GM12878 (cell line): ENCODE measurements around the gene TMPRSS11B. TPM values are rescaled to one million over a fixed set of nuclear protein-coding genes. Genes with fewer than 3 reads are reported as not detected.

Experiments
- ATAC-seq: fragments of 200-7000 bp; cut with Tn5 transposase; 3 replicates; pipeline ENCODE4 v1.9.1; 2020; ENCODE audit warnings: mild to moderate bottlenecking, moderate library complexity
- BruUV-seq: library from RNA; stranded (reverse); fragments of 400-500 nt; replicated peaks from 2 replicates; lab custom pipeline; 2021; lab: Mats Ljungman, UMichigan
- CTCF ChIA-PET: fragments of 300-600 bp; sonication (Branson Sonifier 250); formaldehyde crosslinking; extraction: SDS; loops from one replicate; lab custom pipeline; 2021; ENCODE audit warnings: inconsistent platforms; lab: Yijun Ruan, JAX
- POLR2A ChIA-PET: fragments of 350-600 bp; formaldehyde crosslinking; extraction: SDS; loops from one replicate; lab custom pipeline; 2021; ENCODE audit warnings: inconsistent platforms; lab: Charles Lee
- RAD21 ChIA-PET: fragments of 300-600 bp; sonication (Branson Sonifier 250); formaldehyde crosslinking; loops from one replicate; lab custom pipeline; 2023; ENCODE audit warnings: antibody characterized with exemption; ENCODE audit not compliant: unreplicated experiment; lab: Charles Lee
- SMC1A ChIA-PET: fragments of 300-600 bp; sonication (Branson Sonifier 250); formaldehyde crosslinking; loops from one replicate; lab custom pipeline; 2023; ENCODE audit not compliant: unreplicated experiment, uncharacterized antibody; lab: Charles Lee
- DNase-seq: peaks from one replicate; pipeline ENCODE4 v3.0.0-alpha.2; 2011; ENCODE audit warnings: low read depth, low spot score
- FAIRE-seq: peaks from 3 replicates; lab custom pipeline; 2011; peaks lifted over from hg19 to GRCh38; lab: Jason Lieb, UNC
- H2AFZ ChIP-seq: 2 replicates; pipeline ENCODE4 v1.6.0; 2011; ENCODE audit warnings: low read depth, low read length, control low read depth; ENCODE audit not compliant: control insufficient read depth
- H3K27ac ChIP-seq: 2 replicates; pipeline ENCODE4 v1.5.1; 2011; ENCODE audit warnings: control low read depth; ENCODE audit not compliant: control insufficient read depth, insufficient read depth
- H3K27me3 ChIP-seq, 2 experiments: replicated peaks in 1 of 2; 2 replicates each; pipeline versions ENCODE4 v1.6.0 to v1.6.1; 2011; ENCODE audit warnings: low read length in 1 of 2; ENCODE audit not compliant: control insufficient read depth in 2 of 2, insufficient read depth in 2 of 2
- H3K36me3 ChIP-seq, 2 experiments: 2 replicates each; pipeline ENCODE4 v1.5.1; 2011; ENCODE audit warnings: low read length in 1 of 2; ENCODE audit not compliant: control insufficient read depth in 2 of 2, insufficient read depth in 2 of 2
- H3K4me1 ChIP-seq: 2 replicates; pipeline ENCODE4 v1.6.1; 2011; ENCODE audit warnings: mild to moderate bottlenecking, low read length, moderate library complexity, mixed read lengths; ENCODE audit not compliant: control insufficient read depth, insufficient read depth
- H3K4me2 ChIP-seq: 2 replicates; pipeline ENCODE4 v1.6.0; 2011; ENCODE audit warnings: control low read depth; ENCODE audit not compliant: control insufficient read depth, insufficient read depth
- H3K4me3 ChIP-seq: fragments of 200-600 bp; sonication (generic); 2 replicates; pipeline ENCODE4 v1.5.1; 2016
- H3K79me2 ChIP-seq: 2 replicates; pipeline ENCODE4 v1.6.0; 2011; ENCODE audit warnings: low read length; ENCODE audit not compliant: control insufficient read depth, insufficient read depth
- H3K9ac ChIP-seq: 2 replicates; pipeline ENCODE4 v1.8.0; 2011; ENCODE audit warnings: low read length, control low read depth, mixed read lengths; ENCODE audit not compliant: control insufficient read depth, insufficient read depth
- H3K9me3 ChIP-seq: replicated peaks from 3 replicates; pipeline ENCODE4 v1.5.1; 2011; ENCODE audit warnings: mild to moderate bottlenecking, low read length; ENCODE audit not compliant: control insufficient read depth, insufficient read depth
- H4K20me1 ChIP-seq: 2 replicates; pipeline ENCODE4 v1.6.0; 2011; ENCODE audit not compliant: control insufficient read depth, insufficient read depth
- ASH2L ChIP-seq: fragments of 300-600, 200-600 bp; sonication (generic); IDR thresholded peaks from 2 replicates; pipeline ENCODE4 v1.6.1; 2017; ENCODE audit warnings: low read depth, mild to moderate bottlenecking, borderline replicate concordance
- BACH1 ChIP-seq: fragments of 450-650 bp; IDR thresholded peaks from 2 replicates; pipeline ENCODE4 v1.6.1; 2017; ENCODE audit warnings: mild to moderate bottlenecking, borderline replicate concordance
- CBFB ChIP-seq: IDR thresholded peaks from 2 replicates; pipeline ENCODE4 v1.6.1; 2016; ENCODE audit warnings: antibody characterized with exemption, low read depth
- CHD4 ChIP-seq: fragments of 200-600 bp; sonication (generic); IDR thresholded peaks from 2 replicates; pipeline ENCODE4 v1.6.1; 2016; ENCODE audit warnings: mild to moderate bottlenecking
- FOXM1 ChIP-seq: IDR thresholded peaks from 2 replicates; pipeline ENCODE4 v1.6.1; 2012; ENCODE audit warnings: low read depth, mild to moderate bottlenecking, inconsistent platforms, low read length, moderate library complexity
- HCFC1 ChIP-seq: fragments of 150-350 bp; IDR thresholded peaks from 2 replicates; pipeline ENCODE4 v1.6.1; 2014; ENCODE audit warnings: low read length
- IKZF1 ChIP-seq: fragments of 450-650 bp; conservative IDR thresholded peaks from 2 replicates; pipeline ENCODE4 v1.6.1; 2017; ENCODE audit warnings: antibody characterized with exemption, mild to moderate bottlenecking
- IKZF2 ChIP-seq, 2 experiments: fragments of 450-650 bp; IDR thresholded peaks; 2 replicates each; pipeline ENCODE4 v1.6.1; 2017; ENCODE audit warnings: mild to moderate bottlenecking in 2 of 2, moderate library complexity in 2 of 2
- JUND ChIP-seq: IDR thresholded peaks from 2 replicates; pipeline ENCODE4 v1.6.1; 2012; ENCODE audit warnings: low read depth, mild to moderate bottlenecking, low read length, improper control_type of control experiment, moderate library complexity
- NFYB ChIP-seq: IDR thresholded peaks from 2 replicates; pipeline ENCODE4 v1.6.1; 2011; ENCODE audit warnings: low read depth, mild to moderate bottlenecking, low read length, improper control_type of control experiment, moderate library complexity; ENCODE audit not compliant: insufficient read depth
- RAD21 ChIP-seq: IDR thresholded peaks from 2 replicates; pipeline ENCODE4 v1.6.1; 2011; ENCODE audit warnings: mild to moderate bottlenecking, low read depth, low read length, moderate library complexity; ENCODE audit not compliant: insufficient read depth
- RELA ChIP-seq: fragments of 450-650 bp; IDR thresholded peaks from 2 replicates; pipeline ENCODE4 v1.8.0; 2014; ENCODE audit warnings: borderline replicate concordance; ENCODE audit not compliant: partially characterized antibody
- TBL1XR1 ChIP-seq: IDR thresholded peaks from 2 replicates; pipeline ENCODE4 v1.6.1; 2012; ENCODE audit warnings: low read depth, low read length, improper control_type of control experiment
- YBX1 ChIP-seq: fragments of 450-650 bp; IDR thresholded peaks from 2 replicates; pipeline ENCODE4 v1.6.1; 2016; ENCODE audit warnings: antibody characterized with exemption
- WGBS: methylation state at CpG from one replicate; pipeline ENCODE4 v1.1.6; 2016; ENCODE audit warnings: low lambda C conversion rate; ENCODE audit not compliant: insufficient replicate concordance, insufficient coverage; ENCODE audit errors: missing lambda C conversion rate; 5-methylcytosine and 5-hydroxymethylcytosine counted together
- in situ Hi-C: fragments of 300-500 bp; cut with MboI; formaldehyde crosslinking; loops from 9 replicates; pipeline ENCODE4 v1.14.3; 2018; ENCODE audit warnings: mixed read lengths
- intact Hi-C: fragments of 100-400 bp; cut with micrococcal nuclease; formaldehyde crosslinking; loops from one replicate; pipeline ENCODE4 v1.14.2; 2022; ENCODE audit not compliant: unreplicated experiment
- polyA plus RNA-seq, 11 experiments: library from polyadenylated mRNA; depleted of rRNA in 4 of 11; unstranded in 6 of 11; stranded (reverse) in 5 of 11; fragments of >200 nt; fragmentation: Nextera tagmentation in 4 of 11; fragmentation: Illumina TruSeq in 1 of 11; extraction: Ambion mirVana in 4 of 11; extraction: Trizol in 1 of 11; gene quantifications; 1 replicate in 1 of 11; 2 replicates in 10 of 11; pipeline versions ENCODE4 v1.2.1 to v1.2.3, GENCODE V29; 2011 to 2016; ENCODE audit warnings: inconsistent platforms in 2 of 11, missing spikeins in 2 of 11, low read depth in 1 of 11
- total RNA-seq, 4 experiments: library from RNA; depleted of rRNA in 3 of 4; stranded (reverse); fragments of >200 nt in 3 of 4; fragmentation: Illumina TruSeq in 1 of 4; extraction: Trizol in 1 of 4; gene quantifications; 2 replicates each; pipeline versions ENCODE4 v1.2.1 to v1.2.3, GENCODE V29; 2013 to 2021
- TF ChIP-seq, protein P1 (sequence below): fragments of 150-350 bp; IDR thresholded peaks from 2 replicates; pipeline ENCODE4 v1.6.1; 2014; ENCODE audit warnings: mild to moderate bottlenecking, low read depth, low read length
- TF ChIP-seq, protein P2 (sequence below): IDR thresholded peaks from 2 replicates; pipeline ENCODE4 v1.6.1; 2012; ENCODE audit warnings: mild to moderate bottlenecking, low read depth, low read length
- TF ChIP-seq, protein P3 (sequence below): fragments of 450-650 bp; formaldehyde crosslinking; IDR thresholded peaks from 2 replicates; pipeline ENCODE4 v1.5.0; 2022; ENCODE audit warnings: mild to moderate bottlenecking, missing genetic modification characterization

TMPRSS11B gene
- total and polyA plus RNA-seq, 10 of the 15 experiments (the other 5 are each of a cell fraction or from before 2014, with no cell fraction given), result not detected

DNA sequence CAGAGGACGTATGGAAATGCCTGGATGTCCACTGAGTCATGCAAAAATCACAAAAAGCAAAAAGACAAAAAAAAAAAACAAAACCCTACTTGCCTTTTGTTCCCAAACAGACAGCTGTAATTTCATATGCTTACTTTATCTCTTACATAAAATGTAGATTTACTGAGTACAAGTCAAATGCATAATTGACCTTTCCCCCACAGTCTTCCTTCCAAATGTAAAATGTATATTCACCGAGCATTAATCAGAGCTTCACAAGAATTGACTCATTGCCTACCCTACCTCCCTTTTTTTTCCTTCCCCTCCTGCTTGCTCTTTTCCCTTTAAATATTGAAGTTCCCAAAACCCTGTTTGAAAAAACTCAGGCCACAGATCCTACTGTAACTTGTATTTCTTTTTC lies 32.5 kb upstream of the TMPRSS11B start:
- no peaks in the 10 kb centered on the region for H3K9me3 ChIP-seq
- BruUV-seq, result no TSS peak
- ATAC-seq (no peak), FAIRE-seq (no peak), DNase-seq (no peak)
- intact Hi-C loops (loop anchor here (10.0 kb wide), 1 partner anchor 627 kb away; no protein-coding TSS in a partner anchor), in situ Hi-C loops (loop anchor here (5.0 kb wide), 1 partner anchor 94 kb away; no protein-coding TSS in a partner anchor)
- no peaks in the 10 kb centered on the region for H3K79me2 ChIP-seq
- H4K20me1 ChIP-seq, result no peaks in the 10 kb centered on the region
- H3K36me3 ChIP-seq, result no peaks in the 10 kb centered on the region
- H3K9ac ChIP-seq, result no peak overlapping the region
- WGBS, result 2% methylated on average over 2 of the region's 2 CpGs
- H3K27me3 ChIP-seq, result no peaks in the 10 kb centered on the region; a peak in 1 of 4 replicates
- H2AFZ ChIP-seq, result no peak overlapping the region
- H3K4me1 ChIP-seq, result no peaks in the 10 kb centered on the region
- POLR2A ChIA-PET, result no interaction called here
- SMC1A ChIA-PET, result interaction anchor here (1.0 kb wide), 1 partner anchor 17 kb away, joined by 3 read pairs; no protein-coding TSS in a partner anchor
- no peak overlapping the region for H3K4me2 ChIP-seq
- RAD21 ChIA-PET, result no interaction called here
- CTCF ChIA-PET, result interaction anchor here (1.0 kb wide), 1 partner anchor 98 kb away, joined by 3 read pairs; no protein-coding TSS in a partner anchor
- no peak overlapping the region for H3K4me3 ChIP-seq
- no peak overlapping the region for H3K27ac ChIP-seq
- no peak for TF ChIP-seq IKZF1
- no peak for TF ChIP-seq BACH1
- TF ChIP-seq FOXM1, result no peak
- TF ChIP-seq, protein P1, sequence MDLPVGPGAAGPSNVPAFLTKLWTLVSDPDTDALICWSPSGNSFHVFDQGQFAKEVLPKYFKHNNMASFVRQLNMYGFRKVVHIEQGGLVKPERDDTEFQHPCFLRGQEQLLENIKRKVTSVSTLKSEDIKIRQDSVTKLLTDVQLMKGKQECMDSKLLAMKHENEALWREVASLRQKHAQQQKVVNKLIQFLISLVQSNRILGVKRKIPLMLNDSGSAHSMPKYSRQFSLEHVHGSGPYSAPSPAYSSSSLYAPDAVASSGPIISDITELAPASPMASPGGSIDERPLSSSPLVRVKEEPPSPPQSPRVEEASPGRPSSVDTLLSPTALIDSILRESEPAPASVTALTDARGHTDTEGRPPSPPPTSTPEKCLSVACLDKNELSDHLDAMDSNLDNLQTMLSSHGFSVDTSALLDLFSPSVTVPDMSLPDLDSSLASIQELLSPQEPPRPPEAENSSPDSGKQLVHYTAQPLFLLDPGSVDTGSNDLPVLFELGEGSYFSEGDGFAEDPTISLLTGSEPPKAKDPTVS, result no peak
- no peak for TF ChIP-seq CBFB
- TF ChIP-seq, protein P2, sequence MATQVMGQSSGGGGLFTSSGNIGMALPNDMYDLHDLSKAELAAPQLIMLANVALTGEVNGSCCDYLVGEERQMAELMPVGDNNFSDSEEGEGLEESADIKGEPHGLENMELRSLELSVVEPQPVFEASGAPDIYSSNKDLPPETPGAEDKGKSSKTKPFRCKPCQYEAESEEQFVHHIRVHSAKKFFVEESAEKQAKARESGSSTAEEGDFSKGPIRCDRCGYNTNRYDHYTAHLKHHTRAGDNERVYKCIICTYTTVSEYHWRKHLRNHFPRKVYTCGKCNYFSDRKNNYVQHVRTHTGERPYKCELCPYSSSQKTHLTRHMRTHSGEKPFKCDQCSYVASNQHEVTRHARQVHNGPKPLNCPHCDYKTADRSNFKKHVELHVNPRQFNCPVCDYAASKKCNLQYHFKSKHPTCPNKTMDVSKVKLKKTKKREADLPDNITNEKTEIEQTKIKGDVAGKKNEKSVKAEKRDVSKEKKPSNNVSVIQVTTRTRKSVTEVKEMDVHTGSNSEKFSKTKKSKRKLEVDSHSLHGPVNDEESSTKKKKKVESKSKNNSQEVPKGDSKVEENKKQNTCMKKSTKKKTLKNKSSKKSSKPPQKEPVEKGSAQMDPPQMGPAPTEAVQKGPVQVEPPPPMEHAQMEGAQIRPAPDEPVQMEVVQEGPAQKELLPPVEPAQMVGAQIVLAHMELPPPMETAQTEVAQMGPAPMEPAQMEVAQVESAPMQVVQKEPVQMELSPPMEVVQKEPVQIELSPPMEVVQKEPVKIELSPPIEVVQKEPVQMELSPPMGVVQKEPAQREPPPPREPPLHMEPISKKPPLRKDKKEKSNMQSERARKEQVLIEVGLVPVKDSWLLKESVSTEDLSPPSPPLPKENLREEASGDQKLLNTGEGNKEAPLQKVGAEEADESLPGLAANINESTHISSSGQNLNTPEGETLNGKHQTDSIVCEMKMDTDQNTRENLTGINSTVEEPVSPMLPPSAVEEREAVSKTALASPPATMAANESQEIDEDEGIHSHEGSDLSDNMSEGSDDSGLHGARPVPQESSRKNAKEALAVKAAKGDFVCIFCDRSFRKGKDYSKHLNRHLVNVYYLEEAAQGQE, result no peak
- TF ChIP-seq, protein P3, sequence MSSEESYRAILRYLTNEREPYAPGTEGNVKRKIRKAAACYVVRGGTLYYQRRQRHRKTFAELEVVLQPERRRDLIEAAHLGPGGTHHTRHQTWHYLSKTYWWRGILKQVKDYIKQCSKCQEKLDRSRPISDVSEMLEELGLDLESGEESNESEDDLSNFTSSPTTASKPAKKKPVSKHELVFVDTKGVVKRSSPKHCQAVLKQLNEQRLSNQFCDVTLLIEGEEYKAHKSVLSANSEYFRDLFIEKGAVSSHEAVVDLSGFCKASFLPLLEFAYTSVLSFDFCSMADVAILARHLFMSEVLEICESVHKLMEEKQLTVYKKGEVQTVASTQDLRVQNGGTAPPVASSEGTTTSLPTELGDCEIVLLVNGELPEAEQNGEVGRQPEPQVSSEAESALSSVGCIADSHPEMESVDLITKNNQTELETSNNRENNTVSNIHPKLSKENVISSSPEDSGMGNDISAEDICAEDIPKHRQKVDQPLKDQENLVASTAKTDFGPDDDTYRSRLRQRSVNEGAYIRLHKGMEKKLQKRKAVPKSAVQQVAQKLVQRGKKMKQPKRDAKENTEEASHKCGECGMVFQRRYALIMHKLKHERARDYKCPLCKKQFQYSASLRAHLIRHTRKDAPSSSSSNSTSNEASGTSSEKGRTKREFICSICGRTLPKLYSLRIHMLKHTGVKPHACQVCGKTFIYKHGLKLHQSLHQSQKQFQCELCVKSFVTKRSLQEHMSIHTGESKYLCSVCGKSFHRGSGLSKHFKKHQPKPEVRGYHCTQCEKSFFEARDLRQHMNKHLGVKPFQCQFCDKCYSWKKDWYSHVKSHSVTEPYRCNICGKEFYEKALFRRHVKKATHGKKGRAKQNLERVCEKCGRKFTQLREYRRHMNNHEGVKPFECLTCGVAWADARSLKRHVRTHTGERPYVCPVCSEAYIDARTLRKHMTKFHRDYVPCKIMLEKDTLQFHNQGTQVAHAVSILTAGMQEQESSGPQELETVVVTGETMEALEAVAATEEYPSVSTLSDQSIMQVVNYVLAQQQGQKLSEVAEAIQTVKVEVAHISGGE (CRISPR knock-in tag), result no peak
- TF ChIP-seq TBL1XR1, result no peak
- no peak for TF ChIP-seq RELA
- no peak for TF ChIP-seq RAD21
- TF ChIP-seq IKZF2 (IDR thresholded peaks at IDR 0.05), result no peak
- TF ChIP-seq CHD4, result no peak
- no peak for TF ChIP-seq HCFC1
- no peak for TF ChIP-seq ASH2L
- TF ChIP-seq NFYB, result no peak
- TF ChIP-seq YBX1, result no peak
- TF ChIP-seq JUND, result no peak
